ENCODE data around the gene THYN1. TPM values are rescaled to one million over a fixed set of nuclear protein-coding genes. Genes with fewer than 3 reads are reported as not detected.
A peak's percentile ranks its signal among the peaks of the same experiment; 100 is the strongest.
"Not testable (repeated sequence)": the region's sequence is repeated elsewhere in the genome, so short reads cannot be mapped to it uniquely, and the experiment has no call there.

Gene THYN1
- total RNA-seq, 3 donors from 2014 or later = 51.7 to 73.9 (median 58.7) TPM

DNA sequence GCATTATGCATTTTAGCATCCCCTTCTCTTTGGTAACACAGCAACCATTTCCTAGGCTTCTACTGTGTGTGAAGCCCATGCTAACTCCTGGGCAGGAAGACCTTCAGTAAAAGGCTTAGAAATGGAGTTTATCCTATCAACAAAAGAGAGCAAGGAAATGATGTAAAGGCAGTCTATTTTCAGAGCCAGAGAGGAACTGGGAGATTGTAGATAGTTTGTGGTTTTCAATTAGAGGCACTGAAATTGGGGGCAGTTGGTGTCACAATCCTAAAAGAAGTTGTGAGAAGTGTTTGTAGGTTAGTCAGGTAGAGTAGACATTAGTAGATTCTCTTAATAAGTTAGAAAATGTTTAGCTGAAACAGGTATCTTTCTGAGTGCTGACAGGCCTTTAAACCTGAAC, 7.4 kb upstream of the THYN1 start:
- no peak overlapping the region for H3K4me3 ChIP-seq
- H3K36me3 ChIP-seq = no peaks in the 10 kb centered on the region
- no peaks in the 10 kb centered on the region for H3K27me3 ChIP-seq
- H3K4me1 ChIP-seq = no peaks in the 10 kb centered on the region
- DNase-seq (ENCODE audit: low spot score in 2 of 2) = no peak
- TF ChIP-seq, protein P1, sequence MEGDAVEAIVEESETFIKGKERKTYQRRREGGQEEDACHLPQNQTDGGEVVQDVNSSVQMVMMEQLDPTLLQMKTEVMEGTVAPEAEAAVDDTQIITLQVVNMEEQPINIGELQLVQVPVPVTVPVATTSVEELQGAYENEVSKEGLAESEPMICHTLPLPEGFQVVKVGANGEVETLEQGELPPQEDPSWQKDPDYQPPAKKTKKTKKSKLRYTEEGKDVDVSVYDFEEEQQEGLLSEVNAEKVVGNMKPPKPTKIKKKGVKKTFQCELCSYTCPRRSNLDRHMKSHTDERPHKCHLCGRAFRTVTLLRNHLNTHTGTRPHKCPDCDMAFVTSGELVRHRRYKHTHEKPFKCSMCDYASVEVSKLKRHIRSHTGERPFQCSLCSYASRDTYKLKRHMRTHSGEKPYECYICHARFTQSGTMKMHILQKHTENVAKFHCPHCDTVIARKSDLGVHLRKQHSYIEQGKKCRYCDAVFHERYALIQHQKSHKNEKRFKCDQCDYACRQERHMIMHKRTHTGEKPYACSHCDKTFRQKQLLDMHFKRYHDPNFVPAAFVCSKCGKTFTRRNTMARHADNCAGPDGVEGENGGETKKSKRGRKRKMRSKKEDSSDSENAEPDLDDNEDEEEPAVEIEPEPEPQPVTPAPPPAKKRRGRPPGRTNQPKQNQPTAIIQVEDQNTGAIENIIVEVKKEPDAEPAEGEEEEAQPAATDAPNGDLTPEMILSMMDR (IDR thresholded peaks at IDR 0.05) = no peak
- TF ChIP-seq POLR2A (IDR thresholded peaks at IDR 0.05) = no peak
- TF ChIP-seq POLR2AphosphoS5 (IDR thresholded peaks at IDR 0.05) = no peak
- intact Hi-C loops (cut with DNase I; ENCODE audit: low total_unique reads) = no loop called here
- peak overlapping the region; percentile 23 to 41 for H3K27ac ChIP-seq
- H3K9me3 ChIP-seq = no peaks in the 10 kb centered on the region

DNA sequence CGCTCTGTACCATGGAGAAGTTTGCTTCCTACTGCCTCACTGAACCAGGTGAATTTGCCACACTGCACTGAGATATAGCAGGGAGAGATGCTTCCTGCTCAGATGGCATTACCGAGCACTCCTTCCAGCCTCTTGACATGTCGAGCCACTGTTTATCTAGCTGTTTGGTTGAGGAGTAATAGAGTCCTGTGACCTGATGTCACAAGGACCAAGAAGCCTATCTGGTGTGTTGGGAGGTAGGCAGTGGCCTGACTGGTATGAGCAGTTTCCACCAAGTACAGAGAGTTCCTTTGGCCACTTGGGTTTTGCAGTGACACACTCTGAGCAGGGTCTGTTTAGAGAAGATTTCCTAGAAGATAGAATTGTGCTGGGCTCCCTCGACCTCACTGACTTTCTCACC, 5.4 kb upstream of the THYN1 start:
- Histone ChIP-seq H3K4me1 (no peaks in the 10 kb centered on the region), H3K9me3 (no peaks in the 10 kb centered on the region), H3K27me3 (no peaks in the 10 kb centered on the region), H3K36me3 (no peaks in the 10 kb centered on the region), H3K27ac (peak overlapping the region; percentile 10 to 54), H3K4me3 (no peak overlapping the region)
- DNase-seq (ENCODE audit: low spot score in 2 of 2) = no peak
- TF ChIP-seq POLR2AphosphoS5 (IDR thresholded peaks at IDR 0.05) = no peak
- TF ChIP-seq, protein P1 (IDR thresholded peaks at IDR 0.05) = no peak
- TF ChIP-seq POLR2A (IDR thresholded peaks at IDR 0.05) = no peak
- intact Hi-C loops (cut with DNase I; ENCODE audit: low total_unique reads) = no loop called here

DNA sequence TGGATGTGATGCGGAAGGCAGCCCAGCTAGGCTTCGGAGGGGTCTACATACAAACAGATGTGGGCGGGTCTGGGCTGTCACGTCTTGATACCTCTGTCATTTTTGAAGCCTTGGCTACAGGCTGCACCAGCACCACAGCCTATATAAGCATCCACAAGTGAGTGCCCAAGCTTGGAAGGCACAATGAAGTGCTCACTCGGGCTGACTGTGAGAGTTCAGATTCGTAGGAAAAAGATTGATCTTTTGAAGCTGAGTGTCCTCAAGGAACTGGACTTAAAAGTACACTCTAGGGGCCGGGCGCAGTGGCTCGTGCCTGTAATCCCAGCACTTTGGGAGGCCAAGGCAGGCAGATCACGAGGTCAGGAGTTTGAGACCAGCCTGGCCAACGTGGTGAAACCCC, 3.9 kb upstream of the THYN1 start:
- Histone ChIP-seq H3K9me3 (no peaks in the 10 kb centered on the region), H3K4me1 (peaks cover 1 to 3% of the 10 kb centered on the region in 2 donors), H3K27me3 (no peaks in the 10 kb centered on the region), H3K36me3 (no peaks in the 10 kb centered on the region), H3K4me3 (no peak overlapping the region), H3K27ac (no peak overlapping the region)
- intact Hi-C loops (cut with DNase I; ENCODE audit: low total_unique reads) = no loop called here
- DNase-seq (ENCODE audit: low spot score in 2 of 2) = no peak
- no peak for TF ChIP-seq POLR2AphosphoS5 (IDR thresholded peaks at IDR 0.05)
- TF ChIP-seq, protein P1 (IDR thresholded peaks at IDR 0.05) = no peak

DNA sequence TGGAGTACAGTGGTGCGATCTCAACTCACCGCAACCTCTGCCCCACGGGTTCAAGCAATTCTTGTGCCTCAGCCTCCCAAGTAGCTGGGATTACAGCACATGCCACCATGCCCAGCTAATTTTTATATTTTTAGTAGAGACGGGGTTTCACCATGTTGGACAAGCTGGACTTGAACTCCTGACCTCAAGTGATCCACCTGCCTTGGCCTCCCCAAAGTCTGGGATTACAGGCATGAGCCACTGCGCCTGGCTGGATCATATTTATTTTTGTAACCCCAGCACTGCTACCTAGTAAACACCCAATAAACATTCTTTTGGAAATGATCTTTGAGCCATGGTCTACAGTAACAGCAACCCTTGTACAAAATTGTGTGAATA, 2.0 kb upstream of the THYN1 start:
- H3K4me1 ChIP-seq = peaks cover 5 to 14% of the 10 kb centered on the region in 2 donors
- intact Hi-C loops (cut with DNase I; ENCODE audit: low total_unique reads); H3K27me3 ChIP-seq; H3K4me3 ChIP-seq; DNase-seq (ENCODE audit: low spot score in 2 of 2); H3K9me3 ChIP-seq; H3K27ac ChIP-seq; H3K36me3 ChIP-seq: not testable (repeated sequence)

DNA sequence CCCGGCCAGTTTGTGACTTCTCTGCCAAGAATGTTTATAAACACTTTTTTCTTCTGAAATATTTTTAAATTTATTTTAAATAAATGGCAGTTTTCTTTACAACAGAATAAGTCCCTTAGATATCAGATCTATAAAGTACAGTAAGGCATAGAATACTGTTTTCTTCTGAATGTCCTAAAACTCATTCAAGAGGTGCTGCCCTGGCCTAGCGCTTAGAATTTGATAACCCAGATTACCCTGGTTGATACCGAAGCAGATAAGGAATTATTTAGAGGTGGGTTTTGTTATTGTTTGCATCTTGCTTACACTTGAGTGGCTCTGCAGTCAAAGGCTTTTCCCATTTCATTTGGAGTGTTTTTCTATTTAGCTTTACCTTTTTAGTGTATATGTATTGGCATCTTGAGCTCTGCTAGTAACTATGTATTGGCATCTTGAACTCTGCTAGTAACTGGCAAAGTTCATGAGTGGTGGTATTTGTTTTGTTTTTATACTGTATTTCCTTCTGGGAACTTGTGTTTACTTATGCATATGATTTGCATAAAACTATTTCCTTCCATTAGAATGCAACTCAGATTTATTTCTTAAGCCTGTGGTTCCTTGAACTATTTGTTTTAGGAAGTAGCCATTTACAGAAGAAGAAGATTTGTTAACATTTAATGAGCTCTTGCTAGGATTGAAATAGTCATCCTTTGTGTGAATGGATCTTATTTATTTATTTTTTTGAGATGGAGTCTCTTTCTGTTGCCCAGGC, 1.5 kb upstream of the THYN1 start:
- intact Hi-C loops (cut with DNase I; ENCODE audit: low total_unique reads) = no loop called here
- H3K27ac ChIP-seq = no peak overlapping the region
- TF ChIP-seq, protein P1 (IDR thresholded peaks at IDR 0.05) = no peak
- TF ChIP-seq POLR2A (IDR thresholded peaks at IDR 0.05) (no peak), POLR2AphosphoS5 (IDR thresholded peaks at IDR 0.05) (no peak)

More for the DNA sequence above, 1.5 kb upstream of the THYN1 start:
- no peaks in the 10 kb centered on the region for H3K36me3 ChIP-seq
- H3K27me3 ChIP-seq = no peaks in the 10 kb centered on the region
- H3K4me1 ChIP-seq = peaks cover 5 to 14% of the 10 kb centered on the region in 2 donors
- peak overlapping the region; percentile 81 to 96 (median 91) for H3K4me3 ChIP-seq
- no peak for DNase-seq (ENCODE audit: low spot score in 2 of 2)
- no peaks in the 10 kb centered on the region for H3K9me3 ChIP-seq
